Stimulated activated CD4-positive, alpha-beta T cell treated with anti-CD3 and anti-CD28 coated beads, Interleukin-15, amount 100 ng/mL, for 24 hours (primary cell): ENCODE results near the gene KAT14.
"Not testable (repeated sequence)": the region's sequence is repeated elsewhere in the genome, so short reads cannot be mapped to it uniquely, and the experiment has no call there.

Experiments used
- DNase-seq: peaks from one replicate; pipeline ENCODE4 v3.0.0-alpha.2; 2020

Gene KAT14

DNA sequence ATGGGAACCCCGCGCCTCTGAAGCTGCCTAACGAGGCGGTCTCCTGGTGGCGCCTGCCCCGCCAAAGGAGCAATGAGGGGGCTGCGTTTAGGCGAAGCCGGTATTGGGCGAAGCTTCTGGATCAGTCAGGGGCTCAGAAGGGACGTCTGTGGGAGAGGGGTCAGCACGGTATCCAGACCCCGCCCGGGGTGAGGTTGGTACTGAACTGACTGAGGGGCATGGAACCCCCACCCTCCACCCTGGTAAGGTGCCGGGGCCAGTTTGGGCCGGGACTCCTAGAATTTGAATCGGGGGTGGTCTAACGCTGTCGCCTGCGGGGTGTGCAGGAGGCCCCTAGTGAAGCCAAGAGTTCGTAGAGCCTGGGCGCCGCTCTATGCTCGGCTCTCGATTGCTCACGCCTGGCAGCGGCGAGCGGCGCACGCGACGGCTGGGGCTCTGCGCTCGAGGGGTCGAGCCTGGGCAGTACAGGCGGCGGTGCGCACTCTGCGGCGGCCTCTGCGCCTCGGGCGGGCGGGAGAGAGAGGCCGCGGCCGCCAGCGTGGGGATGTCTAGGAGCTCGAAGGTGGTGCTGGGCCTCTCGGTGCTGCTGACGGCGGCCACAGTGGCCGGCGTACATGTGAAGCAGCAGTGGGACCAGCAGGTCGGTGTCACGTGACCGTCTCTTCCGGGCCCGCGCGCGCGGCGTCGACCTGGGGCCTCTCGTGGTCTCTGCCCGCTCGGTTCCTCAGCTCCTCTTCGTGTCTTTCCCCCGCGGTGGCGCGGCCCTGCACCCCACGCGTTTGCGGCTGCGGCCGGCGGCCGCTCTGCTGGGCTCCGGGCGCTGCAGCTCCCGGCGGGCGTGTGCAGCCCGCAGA, at the start of gene KAT14, which contains the start of gene PET117:
Gene KAT14, plus strand, starts transcription at position 452 of the 854 bp plus-strand sequence. CDS start 4,798 bp downstream, outside the sequence.
Gene PET117, plus strand, starts transcription at position 452 of the 854 bp plus-strand sequence. Its CDS starts 93 bp downstream, at position 545.
- peak; percentile 92 for DNase-seq

DNA sequence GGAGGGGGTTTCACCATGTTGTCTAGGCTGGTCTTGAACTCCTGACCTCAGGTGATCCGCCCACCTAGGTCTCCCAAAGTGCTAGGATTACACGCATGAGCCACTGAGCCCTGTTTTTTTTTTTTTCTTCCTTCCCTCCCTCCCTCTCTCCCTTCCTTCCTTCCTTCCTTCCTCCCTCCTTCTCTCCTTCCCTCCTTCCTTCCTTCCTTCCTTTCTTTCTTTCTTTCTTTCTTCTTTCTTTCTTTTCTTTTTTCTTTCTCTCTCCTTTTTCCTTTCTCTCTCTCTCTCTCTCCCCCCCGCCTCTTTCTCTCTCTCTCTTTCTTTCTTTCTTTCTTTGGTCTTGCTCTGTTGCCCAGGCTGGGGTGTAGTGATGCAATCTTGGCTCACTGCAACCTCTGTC, 49.4 kb upstream of the KAT14 start:
- DNase-seq: not testable (repeated sequence)

DNA sequence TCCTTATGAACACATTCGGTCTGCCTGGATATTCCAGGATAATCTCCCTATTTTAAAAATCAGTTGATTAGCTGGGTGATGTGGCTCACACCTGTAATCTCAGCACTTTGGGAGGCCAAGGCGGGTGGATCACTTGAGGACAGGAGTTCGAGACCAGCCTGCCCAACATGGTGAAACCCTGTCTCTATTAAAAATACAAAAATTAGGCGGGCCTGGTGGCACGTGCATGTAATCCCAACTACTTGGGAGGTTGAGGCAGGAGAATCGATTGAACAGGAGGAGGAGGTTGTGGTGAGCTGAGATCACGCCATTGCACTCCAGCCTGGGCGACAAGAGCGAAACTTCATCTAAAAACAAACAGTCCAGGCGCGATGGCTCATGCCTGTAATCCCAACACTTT, 48.8 kb upstream of the KAT14 start:
- not testable (repeated sequence) for DNase-seq

DNA sequence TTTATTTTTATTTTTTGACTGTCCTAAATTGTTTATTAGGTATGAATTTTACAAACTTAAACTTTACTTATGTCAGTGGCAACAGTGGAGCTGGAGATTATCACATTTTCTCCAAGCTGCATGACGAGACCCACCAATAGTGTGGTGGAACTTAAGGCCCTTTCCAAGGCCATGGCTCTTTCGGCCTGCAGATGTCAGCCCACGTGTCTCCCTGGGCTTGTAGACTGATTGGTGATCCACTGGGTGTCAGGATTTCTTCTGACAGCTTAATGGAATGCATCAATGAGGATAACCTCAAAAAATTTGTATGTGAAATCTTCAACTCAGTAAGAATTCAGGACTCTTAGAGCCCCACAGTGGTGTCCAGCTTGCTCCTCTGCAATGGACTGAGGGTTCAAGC, 47.6 kb upstream of the KAT14 start:
- DNase-seq: no peak

DNA sequence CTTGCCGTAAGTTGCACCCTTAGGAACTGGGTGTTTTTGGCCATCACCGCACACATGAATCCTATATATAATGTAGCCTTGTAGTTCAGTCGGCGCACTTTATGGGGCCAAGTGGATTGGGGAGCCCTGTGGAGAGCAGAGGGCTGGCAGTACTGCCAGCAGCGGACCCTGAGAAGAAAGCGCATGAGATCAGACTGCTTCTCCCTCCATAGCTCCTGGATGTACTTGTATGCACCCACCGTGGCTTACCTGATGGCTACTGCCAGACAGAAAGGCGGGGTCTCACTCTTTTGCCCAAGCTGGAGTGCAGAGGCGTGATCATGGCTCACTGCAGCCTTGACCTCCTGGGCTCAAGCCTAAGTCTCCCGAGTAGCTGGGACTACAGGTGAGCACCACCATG, 47.2 kb upstream of the KAT14 start:
- DNase-seq: no peak

DNA sequence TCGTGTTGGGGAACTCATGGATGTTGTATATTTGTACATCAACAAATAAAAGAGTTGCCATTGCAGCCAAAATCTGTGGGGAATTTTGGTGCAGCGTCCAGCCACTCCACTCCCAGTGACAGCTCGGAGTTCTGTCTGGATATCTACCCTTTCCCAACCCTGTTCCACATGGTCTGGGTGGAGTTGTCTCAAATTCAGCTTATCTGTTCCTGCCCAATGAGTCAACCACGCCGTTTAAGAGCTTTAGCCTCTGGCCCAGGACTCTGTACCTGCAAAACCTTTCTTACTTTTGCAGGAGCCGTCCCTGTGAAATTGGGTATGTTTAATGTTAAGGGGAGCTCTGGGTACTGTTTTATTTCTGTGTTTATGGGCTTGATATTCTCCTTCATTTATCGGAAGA, 46.0 kb upstream of the KAT14 start:
- DNase-seq: no peak

DNA sequence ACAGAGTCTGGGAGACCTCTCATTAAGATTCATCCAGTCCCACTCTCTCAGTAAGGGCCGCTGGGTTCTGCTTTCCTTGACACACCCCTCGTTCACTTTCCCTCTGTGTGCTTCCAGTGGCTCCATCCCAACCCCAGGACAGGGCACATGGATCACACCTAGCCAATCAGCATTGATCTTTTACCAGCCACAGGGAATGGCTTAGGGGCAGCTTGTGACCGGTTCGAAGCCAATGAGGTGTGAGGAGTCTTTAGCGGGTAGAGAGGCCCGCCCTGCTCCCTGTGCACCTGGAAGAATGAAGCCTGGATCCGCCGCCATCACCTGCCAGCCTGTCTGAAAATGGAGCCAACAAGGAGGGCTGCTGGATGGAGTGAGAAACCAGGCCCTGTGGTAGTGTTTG, 44.8 kb upstream of the KAT14 start:
- DNase-seq: no peak

GRCh38 chr20:18093388-18093787, 44.3 kb upstream of the KAT14 start:
- no peak for DNase-seq

- no peak for DNase-seq
These were observed 43.5 kb upstream of the KAT14 start for GRCh38 chr20:18094191-18094590.

- not testable (repeated sequence) for DNase-seq
These were observed 37.1 kb upstream of the KAT14 start for GRCh38 chr20:18100569-18100968.

GRCh38 chr20:18101125-18101810, 36.4 kb upstream of the KAT14 start:
- DNase-seq: no peak

DNA sequence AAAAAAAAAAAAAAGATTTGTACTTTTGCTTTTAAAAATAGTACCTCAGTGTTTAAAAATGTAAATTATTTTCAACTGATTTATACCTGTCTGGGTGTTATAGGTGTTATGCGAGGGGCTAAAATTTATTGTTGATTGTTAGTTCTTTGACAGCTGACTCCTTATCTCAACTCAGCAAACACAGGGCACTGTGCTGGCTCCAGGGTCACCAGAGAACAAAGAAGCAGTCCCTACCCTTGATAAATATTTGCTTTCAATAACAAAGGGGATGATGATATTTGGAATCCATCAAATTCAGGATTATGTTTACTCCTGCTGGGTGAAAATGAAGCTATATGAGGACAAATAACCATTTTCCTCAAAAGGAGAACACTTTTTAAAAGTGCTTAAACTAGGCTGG, 34.2 kb upstream of the KAT14 start:
- DNase-seq: no peak

GRCh38 chr20:18108326-18108725, 29.3 kb upstream of the KAT14 start:
- DNase-seq: no peak

DNA sequence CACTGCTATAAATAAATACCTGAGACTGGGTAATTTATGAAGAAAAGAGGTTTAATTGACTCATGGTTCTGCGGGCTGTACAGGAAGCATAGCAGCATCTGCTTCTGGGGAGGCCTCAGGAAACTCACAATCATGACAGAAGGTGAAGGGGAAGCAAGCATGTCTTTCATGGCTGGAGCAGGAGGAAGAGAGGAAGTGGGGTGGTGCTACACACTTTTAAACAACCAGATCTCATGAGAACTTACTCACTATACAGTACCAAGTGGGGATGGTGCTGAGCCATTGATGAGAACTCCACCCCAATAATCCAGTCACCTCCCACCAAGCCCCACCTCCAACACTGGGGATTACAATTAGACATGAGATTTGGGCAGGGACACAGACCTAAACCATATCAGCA, 9.1 kb upstream of the KAT14 start:
- peak; percentile 14 for DNase-seq

DNA sequence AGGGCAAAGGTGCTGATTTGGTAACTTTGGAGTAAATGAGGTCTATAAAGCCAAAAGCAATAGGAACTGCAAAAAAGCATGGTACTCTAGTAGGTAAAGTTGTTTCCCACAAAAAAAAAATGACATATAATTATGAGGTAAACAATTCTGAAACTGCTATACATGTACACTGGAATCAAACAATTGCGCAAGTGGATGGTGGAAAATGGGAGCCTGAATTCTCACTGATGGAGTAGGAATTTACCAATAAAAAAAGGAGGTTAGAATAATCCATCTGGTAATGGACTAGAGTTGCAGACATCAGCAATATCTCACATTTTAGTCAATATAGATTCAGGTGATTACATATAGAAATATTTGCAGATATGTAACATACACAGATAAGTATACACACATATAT, 5.0 kb upstream of the KAT14 start:
- no peak for DNase-seq

GRCh38 chr20:18133962-18134361, 3.7 kb upstream of the KAT14 start:
- DNase-seq: no peak

DNA sequence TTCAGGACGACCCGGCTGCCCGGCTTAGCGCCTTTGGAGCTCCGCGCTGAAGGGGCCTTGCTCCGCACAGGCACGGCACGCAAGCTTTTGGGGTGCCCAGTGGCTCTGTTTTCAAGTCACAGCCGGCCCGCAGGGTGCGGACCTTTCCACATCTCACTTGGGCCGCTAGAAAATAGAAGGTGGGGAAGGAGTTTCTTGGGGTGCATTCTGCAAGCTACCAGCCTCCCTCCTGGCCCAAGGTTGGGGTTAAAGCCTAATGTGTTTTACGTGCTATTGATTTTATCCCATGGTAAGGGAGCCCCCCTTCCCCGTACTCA, 561 bp downstream of the KAT14 start:
- no peak for DNase-seq

DNA sequence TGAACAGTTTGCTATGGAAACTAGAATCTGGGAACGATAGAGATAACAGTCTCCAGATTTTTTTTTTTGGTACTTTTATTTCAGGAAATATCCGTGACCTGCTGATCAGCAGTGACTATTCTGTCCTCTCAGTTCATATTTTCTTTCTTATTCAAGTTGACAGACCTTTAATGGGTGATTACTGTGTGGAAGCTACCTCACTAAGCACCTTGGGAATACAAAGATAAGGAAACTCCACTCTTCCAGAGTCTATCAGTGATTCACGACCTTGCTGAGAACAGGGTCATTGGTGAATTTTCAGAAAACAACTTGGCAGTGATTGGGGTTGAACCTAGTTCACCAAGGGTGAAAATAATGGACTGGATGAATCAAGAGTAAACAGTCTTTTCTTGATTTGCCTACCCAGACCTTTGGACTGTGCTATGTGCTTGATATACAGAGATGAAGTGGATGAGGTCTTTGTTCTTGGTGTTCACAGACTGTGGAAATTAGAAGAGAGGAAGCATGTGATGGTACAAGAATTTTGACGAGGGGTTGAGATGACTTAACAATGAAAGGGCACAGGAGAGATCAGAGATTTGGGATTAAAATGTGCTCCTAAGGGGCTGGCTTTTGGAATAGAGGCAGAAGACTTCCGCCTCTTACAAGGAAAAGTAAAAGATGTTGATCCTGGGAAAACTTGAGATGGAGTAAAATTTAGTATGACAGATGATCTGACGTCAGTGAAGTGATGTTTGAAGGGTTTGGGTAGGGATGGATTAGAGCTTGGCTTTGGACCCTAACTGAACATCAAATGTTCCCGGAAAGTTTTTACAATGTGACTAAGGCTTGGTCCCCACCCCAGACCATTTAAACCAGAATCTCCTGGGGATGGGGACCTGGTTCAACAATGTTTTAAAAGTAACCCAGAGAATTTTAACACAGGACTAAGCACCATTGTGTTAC, 1.2 kb downstream of the KAT14 start:
- DNase-seq: no peak

GRCh38 chr20:18139832-18140231, 2.2 kb downstream of the KAT14 start:
- DNase-seq: no peak

DNA sequence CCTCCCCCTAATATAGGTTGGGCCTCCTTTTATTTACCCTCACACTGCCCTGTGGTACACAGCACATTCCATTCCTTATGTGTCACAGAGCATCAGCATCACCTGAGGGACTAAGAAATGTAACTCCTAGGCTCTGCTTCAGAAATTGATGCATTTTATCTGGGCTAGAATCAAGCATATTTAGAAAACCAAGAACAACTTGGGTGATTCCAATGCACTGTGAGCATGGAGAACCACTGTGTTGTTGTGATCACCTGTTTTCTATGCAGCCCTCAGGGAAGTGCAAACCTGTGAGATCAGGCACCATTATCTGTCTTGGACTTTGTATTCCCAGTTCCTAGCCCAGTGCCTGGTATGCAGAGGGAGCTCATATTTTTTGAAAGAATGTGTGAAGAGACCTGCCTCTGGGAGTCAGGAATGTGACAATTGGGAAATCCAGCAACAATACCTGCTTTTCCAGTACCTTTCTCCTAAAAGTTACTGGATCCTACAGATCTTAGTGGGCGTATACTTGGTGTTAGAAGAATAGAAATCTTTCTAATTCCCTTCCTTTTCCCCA, 7.0 kb downstream of the KAT14 start:
- no peak for DNase-seq

GRCh38 chr20:18154342-18154741, 16.7 kb downstream of the KAT14 start:
- no peak for DNase-seq

DNA sequence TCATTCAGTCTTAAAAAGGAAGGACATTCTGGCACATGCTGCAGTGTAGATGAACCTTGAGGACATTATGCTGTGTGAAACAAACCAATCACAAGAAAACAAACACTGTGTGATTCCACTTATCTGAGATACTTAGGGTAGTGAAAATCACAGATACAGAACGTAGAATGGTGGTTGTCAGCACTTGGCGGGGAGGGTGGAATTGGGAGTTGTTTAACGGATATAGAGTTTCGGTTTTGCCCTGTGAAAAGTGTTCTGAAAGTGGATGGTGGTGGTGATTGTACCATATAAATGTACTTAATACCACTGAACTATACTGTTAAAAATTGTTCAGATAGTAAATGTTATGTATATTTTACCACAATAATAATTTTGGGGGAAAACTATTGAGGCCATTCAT, 18.4 kb downstream of the KAT14 start:
- no peak for DNase-seq

- no peak for DNase-seq
These were observed 26.7 kb downstream of the KAT14 start for GRCh38 chr20:18164356-18164755.
